Spleen (tissue), 11 donors: ENCODE measurements around the gene DNAAF1. TPM values are rescaled to one million over a fixed set of nuclear protein-coding genes. Genes with fewer than 3 reads are reported as not detected.

Experiments
- DNase-seq: peaks from one replicate; pipeline ENCODE4 v3.0.0-alpha.2; 2020
- H3K27ac ChIP-seq, 8 donors: fragments of 200-600 bp; sonication (generic) in 7 of 8; 1 replicate in 4 of 8; 2 replicates in 4 of 8; pipeline versions ENCODE4 v1.5.0 to v1.8.0; 2016 to 2021; ENCODE audit warnings: inconsistent platforms in 4 of 8, mild to moderate bottlenecking in 4 of 8, moderate library complexity in 1 of 8
- H3K27me3 ChIP-seq, 7 donors: fragments of 200-600 bp; sonication (generic) in 6 of 7; replicated peaks in 1 of 7; 1 replicate in 4 of 7; 2 replicates in 3 of 7; pipeline versions ENCODE4 v1.5.0 to v1.8.0; 2016 to 2021; ENCODE audit warnings: inconsistent platforms in 3 of 7, mild to moderate bottlenecking in 1 of 7
- H3K36me3 ChIP-seq, 6 donors: fragments of 200-600 bp; sonication (generic) in 5 of 6; 1 replicate in 4 of 6; 2 replicates in 2 of 6; pipeline versions ENCODE4 v1.5.0 to v1.8.0; 2016 to 2021; ENCODE audit warnings: inconsistent platforms in 2 of 6
- H3K4me1 ChIP-seq, 6 donors: fragments of 200-600 bp; sonication (generic) in 5 of 6; 1 replicate in 3 of 6; 2 replicates in 3 of 6; pipeline versions ENCODE4 v1.5.0 to v1.8.0; 2016 to 2021; ENCODE audit warnings: inconsistent platforms in 3 of 6
- H3K4me3 ChIP-seq, 8 donors: fragments of 200-600 bp; sonication (generic) in 7 of 8; 1 replicate in 4 of 8; 2 replicates in 4 of 8; pipeline versions ENCODE4 v1.5.0 to v1.8.0; 2016 to 2021; ENCODE audit warnings: inconsistent platforms in 4 of 8, mild to moderate bottlenecking in 4 of 8, moderate library complexity in 2 of 8
- H3K9me3 ChIP-seq, 8 donors: fragments of 200-600 bp; sonication (generic) in 7 of 8; 1 replicate in 4 of 8; 2 replicates in 4 of 8; pipeline versions ENCODE4 v1.5.0 to v1.8.0; 2016 to 2021; ENCODE audit warnings: inconsistent platforms in 4 of 8
- CTCF ChIP-seq, 11 experiments: fragments of 200-600 bp in 7 of 11; fragments of 450-650 bp in 4 of 11; sonication (generic) in 4 of 11; IDR thresholded peaks in 8 of 11; conservative IDR thresholded peaks in 3 of 11; 1 replicate in 7 of 11; 2 replicates in 4 of 11; pipeline versions ENCODE4 v1.4.0 to v1.8.0; 2016 to 2021; ENCODE audit warnings: antibody characterized with exemption in 11 of 11, inconsistent platforms in 4 of 11, mild to moderate bottlenecking in 1 of 11
- POLR2A ChIP-seq, 3 donors: fragments of 450-650 bp; IDR thresholded peaks; one replicate each; pipeline ENCODE4 v1.5.1; 2017; ENCODE audit warnings: antibody characterized with exemption in 3 of 3, mild to moderate bottlenecking in 1 of 3
- POLR2AphosphoS5 ChIP-seq, 3 donors: sonication (generic); formaldehyde crosslinking; IDR thresholded peaks; one replicate each; pipeline ENCODE4 v1.5.1; 2017; ENCODE audit warnings: antibody characterized with exemption in 3 of 3
- WGBS, 5 donors: extraction: QIAGEN DNeasy Blood & Tissue Kit in 3 of 5; methylation state at CpG; one replicate each; pipeline versions ENCODE4 v1.1.5 to v1.1.7; 2013 to 2018; 5-methylcytosine and 5-hydroxymethylcytosine counted together
- intact Hi-C: fragments of 100-400 bp; cut with DNase I; formaldehyde crosslinking; loops from one replicate; pipeline ENCODE4 v1.15.0; 2023; ENCODE audit warnings: low total_unique reads
- polyA plus RNA-seq, 3 donors: library from polyadenylated mRNA; stranded (reverse); fragments of 200-250 nt; gene quantifications; one replicate each; pipeline ENCODE4 v1.2.1, GENCODE V29; 2013
- total RNA-seq, 7 donors: library from RNA; depleted of rRNA in 3 of 7; stranded (reverse); fragments of >200 nt in 3 of 7; fragmentation: NEBNext Ultra II Directional in 4 of 7; extraction: Animal tissue kit (Norgen Biotek cat#: 25700) in 4 of 7; gene quantifications; one replicate each; pipeline versions ENCODE4 v1.1.0 to v1.2.1, GENCODE V29; 2016 to 2021
- donor health status: healthy with polysubstance abuse.
- donor health status: DM: no; HTN: no; CAD: no; lungs with moderate emphysema.
- donor health status: DM: no; HTN: no; CAD: no.
- donor health status: Bipolar disorder and iron deficiency.
- donor health status: healthy.
- donor health status: DM: no; HTN: no; CAD: no.
- donor health status: DM: yes; HTN: yes; CAD: no.

DNAAF1 gene
- total and polyA plus RNA-seq, 10 donors, result 0.20 to 4.3 (median 1.3) TPM; not detected in 1

GRCh38 chr16:84194018-84194417 lies 48.9 kb downstream of the DNAAF1 start:
- no peak for DNase-seq
- WGBS, 5 donors, result 72 to 89% (median 79%) methylated on average over 11 of the region's 11 CpGs
- H3K9me3 ChIP-seq, result no peaks in the 10 kb centered on the region
- H3K27ac ChIP-seq, result no peak overlapping the region
- TF ChIP-seq POLR2AphosphoS5 (IDR thresholded peaks at IDR 0.05), result no peak
- no peak for TF ChIP-seq CTCF (IDR thresholded peaks at IDR 0.05 in 8 of 11, conservative IDR thresholded peaks at IDR 0.05 in 3 of 11)
- TF ChIP-seq POLR2A (IDR thresholded peaks at IDR 0.05), result no peak
- H3K4me1 ChIP-seq, result peaks cover 0 to 12% (median 0%) of the 10 kb centered on the region in 6 donors
- no peaks in the 10 kb centered on the region for H3K36me3 ChIP-seq
- intact Hi-C loops, result no loop called here
- H3K4me3 ChIP-seq, result peak overlapping the region in 1 of 8 donors; percentile 52
- peaks cover 0 to 31% (median 0%) of the 10 kb centered on the region in 7 donors for H3K27me3 ChIP-seq

GRCh38 chr16:84194470-84195200 lies 49.5 kb downstream of the DNAAF1 start:
- H3K9me3 ChIP-seq, result no peaks in the 10 kb centered on the region
- TF ChIP-seq CTCF (IDR thresholded peaks at IDR 0.05 in 8 of 11, conservative IDR thresholded peaks at IDR 0.05 in 3 of 11), result no peak
- peak; percentile 15 to 58 (median 27) for TF ChIP-seq POLR2AphosphoS5 (IDR thresholded peaks at IDR 0.05)
- intact Hi-C loops, result no loop called here
- WGBS, 5 donors, result 50 to 64% (median 55%) methylated on average over 32 to 34 of the region's 34 CpGs
- no peaks in the 10 kb centered on the region for H3K36me3 ChIP-seq
- H3K27ac ChIP-seq, result no peak overlapping the region
- peaks cover 0 to 31% (median 0%) of the 10 kb centered on the region in 7 donors for H3K27me3 ChIP-seq
- no peak for DNase-seq
- H3K4me3 ChIP-seq, result peak overlapping the region in 2 of 8 donors; percentile 6 to 52
- H3K4me1 ChIP-seq, result peaks cover 0 to 14% (median 2%) of the 10 kb centered on the region in 6 donors

- 83 to 90% (median 90%) methylated on average over 11 to 38 of the region's 38 CpGs for WGBS, 5 donors
- H3K27ac ChIP-seq, result no peak overlapping the region
- H3K27me3 ChIP-seq, result peaks cover 0 to 31% (median 0%) of the 10 kb centered on the region in 7 donors
- no peak for TF ChIP-seq CTCF (IDR thresholded peaks at IDR 0.05 in 8 of 11, conservative IDR thresholded peaks at IDR 0.05 in 3 of 11)
- TF ChIP-seq POLR2AphosphoS5 (IDR thresholded peaks at IDR 0.05), result peak in 1 of 3 donors; percentile 3
- TF ChIP-seq POLR2A (IDR thresholded peaks at IDR 0.05), result no peak
- intact Hi-C loops, result no loop called here
- no peaks in the 10 kb centered on the region for H3K9me3 ChIP-seq
- DNase-seq, result no peak
- peaks cover 0 to 18% (median 3%) of the 10 kb centered on the region in 6 donors for H3K4me1 ChIP-seq
- no peaks in the 10 kb centered on the region for H3K36me3 ChIP-seq
- H3K4me3 ChIP-seq, result no peak overlapping the region
Observed at GRCh38 chr16:84195201-84196093, 50.3 kb downstream of the DNAAF1 start.

GRCh38 chr16:84196101-84196500 lies 51.0 kb downstream of the DNAAF1 start:
- Histone ChIP-seq H3K9me3 (no peaks in the 10 kb centered on the region), H3K27me3 (peaks cover 0 to 31% (median 0%) of the 10 kb centered on the region in 7 donors), H3K4me1 (peaks cover 0 to 18% (median 3%) of the 10 kb centered on the region in 6 donors), H3K27ac (no peak overlapping the region), H3K36me3 (no peaks in the 10 kb centered on the region), H3K4me3 (no peak overlapping the region)
- intact Hi-C loops, result no loop called here
- TF ChIP-seq POLR2A (IDR thresholded peaks at IDR 0.05), result no peak
- no peak for TF ChIP-seq POLR2AphosphoS5 (IDR thresholded peaks at IDR 0.05)
- TF ChIP-seq CTCF (IDR thresholded peaks at IDR 0.05 in 8 of 11, conservative IDR thresholded peaks at IDR 0.05 in 3 of 11), result no peak
- 80 to 98% (median 91%) methylated on average over 3 to 16 of the region's 16 CpGs for WGBS, 5 donors
- no peak for DNase-seq
